Measurements from ENCODE around the gene SLC38A9.

DNA sequence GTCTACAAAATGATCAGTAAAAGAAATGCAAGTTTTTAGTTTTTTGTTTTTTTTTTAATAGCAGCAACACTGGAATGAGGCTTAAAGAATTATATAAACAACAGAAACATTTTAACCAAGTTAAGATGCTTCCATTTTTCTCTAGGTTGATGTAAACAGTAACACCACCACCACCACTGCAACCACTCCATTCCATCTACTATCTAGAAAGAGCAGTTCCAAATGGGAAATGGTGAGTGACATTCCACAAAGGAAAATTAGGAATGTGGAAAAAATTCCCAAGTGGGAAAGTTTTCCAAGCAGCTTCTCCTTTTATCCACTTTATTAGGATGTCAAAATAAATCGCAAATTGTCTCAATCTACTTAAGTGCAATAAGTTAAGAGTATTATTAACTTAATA, 32.6 kb downstream of the SLC38A9 start:
- TF ChIP-seq, protein P1, sequence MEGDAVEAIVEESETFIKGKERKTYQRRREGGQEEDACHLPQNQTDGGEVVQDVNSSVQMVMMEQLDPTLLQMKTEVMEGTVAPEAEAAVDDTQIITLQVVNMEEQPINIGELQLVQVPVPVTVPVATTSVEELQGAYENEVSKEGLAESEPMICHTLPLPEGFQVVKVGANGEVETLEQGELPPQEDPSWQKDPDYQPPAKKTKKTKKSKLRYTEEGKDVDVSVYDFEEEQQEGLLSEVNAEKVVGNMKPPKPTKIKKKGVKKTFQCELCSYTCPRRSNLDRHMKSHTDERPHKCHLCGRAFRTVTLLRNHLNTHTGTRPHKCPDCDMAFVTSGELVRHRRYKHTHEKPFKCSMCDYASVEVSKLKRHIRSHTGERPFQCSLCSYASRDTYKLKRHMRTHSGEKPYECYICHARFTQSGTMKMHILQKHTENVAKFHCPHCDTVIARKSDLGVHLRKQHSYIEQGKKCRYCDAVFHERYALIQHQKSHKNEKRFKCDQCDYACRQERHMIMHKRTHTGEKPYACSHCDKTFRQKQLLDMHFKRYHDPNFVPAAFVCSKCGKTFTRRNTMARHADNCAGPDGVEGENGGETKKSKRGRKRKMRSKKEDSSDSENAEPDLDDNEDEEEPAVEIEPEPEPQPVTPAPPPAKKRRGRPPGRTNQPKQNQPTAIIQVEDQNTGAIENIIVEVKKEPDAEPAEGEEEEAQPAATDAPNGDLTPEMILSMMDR (IDR thresholded peaks at IDR 0.05) = no peak
- TF ChIP-seq POLR2A (IDR thresholded peaks at IDR 0.05) = no peak

All from heart left ventricle (tissue), 13 donors.